Sigmoid colon (tissue), 7 donors: ENCODE measurements around the gene RPL35. TPM values are rescaled to one million over a fixed set of nuclear protein-coding genes. Genes with fewer than 3 reads are reported as not detected.

Source experiments
- DNase-seq: peaks from one replicate; pipeline ENCODE4 v3.0.0-alpha.2; 2019
- H3K27ac ChIP-seq, 4 donors: fragments of 200-600 bp; sonication (generic); one replicate each; pipeline ENCODE4 v1.5.1; 2016 to 2019; ENCODE audit warnings: mild to moderate bottlenecking in 1 of 4
- H3K27me3 ChIP-seq, 3 donors: fragments of 200-600 bp; sonication (generic); one replicate each; pipeline ENCODE4 v1.5.1; 2019; ENCODE audit warnings: mild to moderate bottlenecking in 1 of 3
- H3K36me3 ChIP-seq, 4 donors: fragments of 200-600 bp; sonication (generic); one replicate each; pipeline ENCODE4 v1.5.1; 2016 to 2019
- H3K4me1 ChIP-seq, 4 donors: fragments of 200-600 bp; sonication (generic); one replicate each; pipeline ENCODE4 v1.5.1; 2017 to 2019
- H3K4me3 ChIP-seq, 4 donors: fragments of 200-600 bp; sonication (generic); one replicate each; pipeline ENCODE4 v1.5.1; 2017 to 2019; ENCODE audit warnings: mild to moderate bottlenecking in 2 of 4, moderate library complexity in 1 of 4
- H3K9me3 ChIP-seq, 4 donors: fragments of 200-600 bp in 3 of 4; sonication (generic) in 3 of 4; one replicate each; pipeline versions ENCODE4 v1.5.1 to v1.6.1; 2013 to 2019
- EP300 ChIP-seq, 4 donors: sonication (generic); formaldehyde crosslinking; IDR thresholded peaks; one replicate each; pipeline ENCODE4 v1.6.1; 2017; ENCODE audit warnings: antibody characterized with exemption in 4 of 4
- POLR2A ChIP-seq, 2 donors: fragments of 450-650 bp; IDR thresholded peaks; one replicate each; pipeline ENCODE4 v1.6.1; 2016; ENCODE audit warnings: antibody characterized with exemption in 2 of 2, mild to moderate bottlenecking in 2 of 2, moderate library complexity in 2 of 2
- POLR2AphosphoS5 ChIP-seq, 4 donors: sonication (generic); formaldehyde crosslinking; IDR thresholded peaks; one replicate each; pipeline ENCODE4 v1.6.1; 2017; ENCODE audit warnings: antibody characterized with exemption in 4 of 4
- WGBS, 2 donors: extraction: QIAGEN DNeasy Blood & Tissue Kit; methylation state at CpG; one replicate each; pipeline ENCODE4 v1.1.7; 2013; 5-methylcytosine and 5-hydroxymethylcytosine counted together
- intact Hi-C: fragments of 100-400 bp; cut with DNase I; formaldehyde crosslinking; loops from one replicate; pipeline ENCODE4 v1.15.1; 2023
- polyA plus RNA-seq, 3 donors: library from polyadenylated mRNA; stranded (reverse); fragments of 200-250 nt; gene quantifications; one replicate each; pipeline ENCODE4 v1.2.3, GENCODE V29; 2013
- total RNA-seq, 4 donors: library from RNA; depleted of rRNA; stranded (reverse); fragments of >200 nt; gene quantifications; one replicate each; pipeline ENCODE4 v1.1.0, GENCODE V29; 2016
- TF ChIP-seq, protein P1 (sequence below), 4 experiments: fragments of 450-650 bp in 3 of 4; fragments of 200-600 bp in 1 of 4; IDR thresholded peaks; one replicate each; pipeline ENCODE4 v1.5.1; 2016 to 2019; ENCODE audit warnings: antibody characterized with exemption in 4 of 4, mild to moderate bottlenecking in 3 of 4, moderate library complexity in 2 of 4
- donor health status: healthy with polysubstance abuse.
- donor health status: Bipolar disorder and iron deficiency.
- donor health status: healthy.

The RPL35 gene
- total and polyA plus RNA-seq, 7 donors: 1,773 to 4,971 (median 3,683) TPM

DNA sequence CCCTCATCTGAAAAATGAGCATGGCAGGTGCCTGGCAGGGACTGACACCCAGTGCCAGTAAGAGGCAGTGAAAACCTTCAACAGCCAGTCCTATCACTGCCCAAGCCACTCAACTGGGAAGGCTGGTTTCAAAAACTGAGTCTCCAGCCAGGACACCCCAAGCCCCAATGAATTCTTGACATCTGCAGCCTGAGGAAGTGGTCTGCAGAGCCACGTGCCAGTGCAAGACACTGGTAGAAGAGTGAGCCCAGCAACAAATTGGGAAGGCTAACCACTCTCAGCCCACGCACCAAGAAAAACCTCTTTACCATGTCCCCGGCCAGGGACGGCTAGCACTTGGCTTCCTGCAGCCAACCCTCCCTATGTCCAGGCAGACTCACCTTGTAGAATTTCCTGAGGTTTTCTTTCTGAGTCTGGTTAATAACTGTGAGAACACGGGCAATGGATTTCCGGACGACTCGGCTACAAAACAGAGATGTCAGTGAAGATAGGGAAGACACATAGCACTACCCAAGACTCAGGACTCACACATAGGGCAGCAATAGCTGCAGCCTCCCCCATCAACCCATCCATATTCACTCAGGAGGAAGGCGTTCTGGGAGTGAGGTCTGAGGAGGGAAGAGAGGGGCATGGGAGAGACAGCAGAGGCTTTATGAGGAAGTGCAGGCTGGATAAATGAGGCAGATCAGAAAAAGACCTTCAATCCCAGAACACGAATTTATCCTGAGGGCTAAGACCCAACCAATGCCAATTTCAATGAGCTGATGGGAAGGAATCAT lies 1.8 kb downstream of the RPL35 start:
- H3K4me3 ChIP-seq: peak overlapping the region in 2 of 4 donors; percentile 85 to 86

DNA sequence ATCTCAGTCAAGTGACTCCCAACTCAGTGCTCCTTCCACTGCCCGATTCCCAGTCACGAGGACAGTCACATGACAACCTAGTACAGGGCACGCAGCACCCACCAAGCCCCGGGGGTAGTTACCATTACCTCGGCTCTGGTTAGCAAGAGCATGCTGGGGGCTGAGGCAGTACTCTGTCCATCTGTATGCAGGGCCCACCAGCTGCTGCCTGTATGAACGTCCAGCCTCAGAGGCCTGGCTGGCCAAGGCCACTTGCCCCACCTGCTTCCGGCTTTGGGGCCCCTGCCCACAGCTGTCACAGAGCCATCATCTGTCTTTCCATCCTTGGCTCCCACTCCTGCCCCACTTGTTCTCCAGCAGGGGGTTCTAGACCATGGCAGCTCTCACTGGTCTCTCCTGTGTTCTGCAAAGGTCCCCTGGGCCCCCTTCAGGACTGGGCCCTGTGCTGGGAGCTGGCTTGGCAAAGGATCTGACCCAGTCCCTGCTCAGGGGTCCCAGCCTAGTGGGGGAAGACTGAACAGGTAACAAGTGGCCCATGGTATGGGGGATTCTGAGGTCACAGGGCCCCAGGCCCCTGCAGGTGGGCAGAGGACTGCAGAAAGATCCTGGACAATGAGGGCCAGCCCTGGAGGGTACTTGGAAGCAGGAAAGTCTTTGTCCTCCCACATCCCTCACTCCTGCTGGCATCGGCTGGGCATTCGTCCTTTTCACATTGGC lies 3.3 kb downstream of the RPL35 start:
- no peaks in the 10 kb centered on the region for H3K27me3 ChIP-seq
- H3K4me1 ChIP-seq: peaks cover 0 to 37% (median 26%) of the 10 kb centered on the region in 4 donors
- no peak for TF ChIP-seq POLR2A (IDR thresholded peaks at IDR 0.05)
- DNase-seq: no peak
- H3K36me3 ChIP-seq: peaks cover 3 to 45% (median 33%) of the 10 kb centered on the region in 4 donors
- H3K27ac ChIP-seq: no peak overlapping the region
- no peak overlapping the region for H3K4me3 ChIP-seq
- intact Hi-C loops: loop anchor here (10.0 kb wide), 1 partner anchor 244 kb away; no protein-coding TSS in a partner anchor
- no peaks in the 10 kb centered on the region for H3K9me3 ChIP-seq
- 76 to 83% methylated on average over 9 of the region's 9 CpGs for WGBS, 2 donors

More for the DNA sequence above, 1.8 kb downstream of the RPL35 start:
- Histone ChIP-seq H3K9me3 (no peaks in the 10 kb centered on the region), H3K27me3 (no peaks in the 10 kb centered on the region), H3K36me3 (peaks cover 3 to 45% (median 33%) of the 10 kb centered on the region in 4 donors), H3K4me1 (peaks cover 0 to 34% (median 24%) of the 10 kb centered on the region in 4 donors), H3K27ac (peak overlapping the region in 3 of 4 donors; percentile 92 to 95 (median 94))
- no peak for DNase-seq
- TF ChIP-seq, protein P1, sequence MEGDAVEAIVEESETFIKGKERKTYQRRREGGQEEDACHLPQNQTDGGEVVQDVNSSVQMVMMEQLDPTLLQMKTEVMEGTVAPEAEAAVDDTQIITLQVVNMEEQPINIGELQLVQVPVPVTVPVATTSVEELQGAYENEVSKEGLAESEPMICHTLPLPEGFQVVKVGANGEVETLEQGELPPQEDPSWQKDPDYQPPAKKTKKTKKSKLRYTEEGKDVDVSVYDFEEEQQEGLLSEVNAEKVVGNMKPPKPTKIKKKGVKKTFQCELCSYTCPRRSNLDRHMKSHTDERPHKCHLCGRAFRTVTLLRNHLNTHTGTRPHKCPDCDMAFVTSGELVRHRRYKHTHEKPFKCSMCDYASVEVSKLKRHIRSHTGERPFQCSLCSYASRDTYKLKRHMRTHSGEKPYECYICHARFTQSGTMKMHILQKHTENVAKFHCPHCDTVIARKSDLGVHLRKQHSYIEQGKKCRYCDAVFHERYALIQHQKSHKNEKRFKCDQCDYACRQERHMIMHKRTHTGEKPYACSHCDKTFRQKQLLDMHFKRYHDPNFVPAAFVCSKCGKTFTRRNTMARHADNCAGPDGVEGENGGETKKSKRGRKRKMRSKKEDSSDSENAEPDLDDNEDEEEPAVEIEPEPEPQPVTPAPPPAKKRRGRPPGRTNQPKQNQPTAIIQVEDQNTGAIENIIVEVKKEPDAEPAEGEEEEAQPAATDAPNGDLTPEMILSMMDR (IDR thresholded peaks at IDR 0.05): no peak
- intact Hi-C loops: loop anchor here (10.0 kb wide), 1 partner anchor 245 kb away; no protein-coding TSS in a partner anchor
- WGBS, 2 donors: 59 to 63% methylated on average over 10 of the region's 10 CpGs

DNA sequence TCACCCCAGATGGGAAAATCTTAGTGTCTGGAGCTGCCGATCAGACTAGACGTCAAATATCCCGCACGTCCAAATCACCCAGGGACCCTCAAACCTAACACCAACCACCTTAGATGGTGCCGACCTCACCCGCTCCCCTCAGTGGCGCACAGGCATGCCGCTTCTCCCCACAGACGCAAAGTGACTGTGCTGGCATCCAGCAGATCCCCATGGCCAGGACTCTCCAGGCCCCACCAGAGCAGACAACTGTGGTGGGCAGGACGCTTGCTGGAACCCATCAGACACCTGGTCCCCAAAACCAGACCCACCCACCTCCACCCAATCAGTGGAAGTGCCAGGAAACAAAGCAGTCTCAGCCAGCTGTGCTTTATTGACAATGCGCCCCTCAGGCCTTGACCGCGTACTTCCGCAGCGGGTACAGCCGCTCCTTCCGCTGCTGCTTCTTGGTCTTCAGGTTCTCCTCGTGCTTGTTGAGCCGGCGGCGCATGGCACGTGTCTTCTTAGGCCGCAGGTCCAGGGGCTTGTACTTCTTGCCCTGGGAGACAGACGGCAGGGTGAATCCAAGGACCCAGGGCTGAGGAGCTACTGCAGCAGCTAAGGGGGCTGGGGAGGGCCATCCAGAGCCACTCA lies 4.1 kb downstream of the RPL35 start:
- TF ChIP-seq, protein P1 (IDR thresholded peaks at IDR 0.05): no peak
- TF ChIP-seq POLR2AphosphoS5 (IDR thresholded peaks at IDR 0.05): no peak
- TF ChIP-seq POLR2A (IDR thresholded peaks at IDR 0.05): no peak
- no peak for TF ChIP-seq EP300 (IDR thresholded peaks at IDR 0.05)
- Histone ChIP-seq H3K4me3 (no peak overlapping the region), H3K9me3 (no peaks in the 10 kb centered on the region), H3K36me3 (peaks cover 3 to 45% (median 33%) of the 10 kb centered on the region in 4 donors), H3K27ac (no peak overlapping the region), H3K4me1 (peaks cover 0 to 40% (median 29%) of the 10 kb centered on the region in 4 donors), H3K27me3 (no peaks in the 10 kb centered on the region)
- WGBS, 2 donors: 89 to 91% methylated on average over 24 of the region's 24 CpGs
- DNase-seq: no peak
- intact Hi-C loops: loop anchor here (10.0 kb wide), 1 partner anchor 243 kb away; no protein-coding TSS in a partner anchor

DNA sequence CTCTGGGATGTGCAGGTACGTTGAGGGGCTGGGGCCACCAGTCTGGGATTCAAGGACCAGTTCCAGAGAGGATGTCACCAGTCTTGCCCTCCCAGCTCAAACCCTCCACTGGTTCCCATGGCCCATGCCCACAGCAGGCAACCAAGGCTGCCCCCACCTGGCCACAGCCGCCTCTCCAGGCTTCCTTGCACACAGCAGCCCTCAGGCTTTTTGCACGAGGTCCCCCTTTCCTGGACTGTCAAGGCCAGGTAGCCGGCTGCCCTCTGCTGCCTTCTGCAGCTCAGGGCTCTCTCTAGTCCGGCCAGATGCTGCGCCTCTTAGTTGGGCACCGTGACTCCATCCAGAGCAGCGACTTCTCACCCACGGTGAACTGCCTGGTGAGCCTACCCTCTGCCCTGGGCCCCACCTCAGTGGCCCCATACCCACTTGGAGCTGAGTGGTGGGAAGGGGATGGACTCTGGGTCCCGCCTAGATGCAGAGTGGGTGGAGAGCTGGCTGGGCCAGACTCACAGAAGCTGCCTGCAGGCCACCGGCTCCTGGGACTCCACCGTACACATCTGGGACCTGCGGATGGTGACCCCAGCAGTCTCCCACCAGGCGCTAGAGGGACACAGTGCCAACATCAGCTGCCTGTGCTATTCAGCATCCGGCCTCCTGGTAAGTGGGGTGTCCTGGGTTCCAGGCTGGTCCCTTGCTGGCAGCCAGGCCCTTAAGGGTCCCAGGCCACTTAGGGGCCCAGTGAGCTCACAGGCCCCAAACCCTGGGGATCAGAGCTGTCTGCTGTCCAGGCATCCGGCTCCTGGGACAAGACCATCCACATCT lies 5.6 kb downstream of the RPL35 start:
- intact Hi-C loops: loop anchor here (10.0 kb wide), 1 partner anchor 241 kb away; no protein-coding TSS in a partner anchor
- Histone ChIP-seq H3K36me3 (peaks cover 3 to 45% (median 33%) of the 10 kb centered on the region in 4 donors), H3K4me3 (no peak overlapping the region), H3K27me3 (no peaks in the 10 kb centered on the region), H3K27ac (no peak overlapping the region), H3K4me1 (peaks cover 0 to 46% (median 35%) of the 10 kb centered on the region in 4 donors), H3K9me3 (no peaks in the 10 kb centered on the region)
- WGBS, 2 donors: 66 to 72% methylated on average over 16 of the region's 16 CpGs
- DNase-seq: no peak
- TF ChIP-seq POLR2A (IDR thresholded peaks at IDR 0.05): no peak
- TF ChIP-seq, protein P1 (IDR thresholded peaks at IDR 0.05): peak in 1 of 4 experiments; percentile 17
